ENCODE data around the gene AKAP8L.

AKAP8L gene

GRCh38 chr19:15418579-15419412 is at the start of gene AKAP8L:
Gene AKAP8L, minus strand, starts transcription at chr19:15418988. Its CDS starts 65 bp downstream, at chr19:15418923.
- peak within 1 kb of the TSS; percentile 78 to 98 for H3K4me3 ChIP-seq (replicated peaks in 1 of 2; ENCODE audit: low read depth in 2 of 2, low read length in 2 of 2)
- peak; percentile 100 for DNase-seq (ENCODE audit: low read depth in 2 of 2)
- peak; percentile 80 for TF ChIP-seq CTCF (IDR thresholded peaks at IDR 0.05; ENCODE audit: low read depth, low read length)

- DNase-seq (ENCODE audit: low read depth in 2 of 2) = no peak
- no peak overlapping the region for H3K4me3 ChIP-seq (replicated peaks in 1 of 2; ENCODE audit: low read depth in 2 of 2, low read length in 2 of 2)
- no peak for TF ChIP-seq CTCF (IDR thresholded peaks at IDR 0.05; ENCODE audit: low read depth, low read length)
Observed at GRCh38 chr19:15467734-15468214, 49.0 kb upstream of the AKAP8L start.

- TF ChIP-seq CTCF (IDR thresholded peaks at IDR 0.05; ENCODE audit: low read depth, low read length) = no peak
- DNase-seq (ENCODE audit: low read depth in 2 of 2) = peak; percentile 75 to 88
- H3K4me3 ChIP-seq (replicated peaks in 1 of 2; ENCODE audit: low read depth in 2 of 2, low read length in 2 of 2) = no peak overlapping the region
Observed at GRCh38 chr19:15466851-15467733, 48.3 kb upstream of the AKAP8L start.

- TF ChIP-seq CTCF (IDR thresholded peaks at IDR 0.05; ENCODE audit: low read depth, low read length) = no peak
- peak; percentile 15 to 19 for DNase-seq (ENCODE audit: low read depth in 2 of 2)
Observed at GRCh38 chr19:15464394-15465385, 45.9 kb upstream of the AKAP8L start, which contains the start of gene RASAL3. Gene RASAL3, minus strand, starts transcription at chr19:15464544. Its CDS starts 186 bp downstream, at chr19:15464358.

GRCh38 chr19:15463861-15464371 is 45.1 kb upstream of the AKAP8L start:
- DNase-seq (ENCODE audit: low read depth in 2 of 2) = no peak
- no peak for TF ChIP-seq CTCF (IDR thresholded peaks at IDR 0.05; ENCODE audit: low read depth, low read length)
- no peak overlapping the region for H3K4me3 ChIP-seq (replicated peaks in 1 of 2; ENCODE audit: low read depth in 2 of 2, low read length in 2 of 2)

More at GRCh38 chr19:15464394-15465385, 45.9 kb upstream of the AKAP8L start, which contains the start of gene RASAL3:
- H3K4me3 ChIP-seq (replicated peaks in 1 of 2; ENCODE audit: low read depth in 2 of 2, low read length in 2 of 2) = no peak within 1 kb of the TSS

Data from cardiac fibroblast (primary cell).